Naive thymus-derived CD4-positive, alpha-beta T cell (primary cell): Measurements from ENCODE around the gene PPM1J. TPM values are rescaled to one million over a fixed set of nuclear protein-coding genes. Genes with fewer than 3 reads are reported as not detected.

ENCODE experiments used
- ATAC-seq: fragments of 150-1000 bp; cut with Tn5 transposase; 2 replicates; pipeline ENCODE4 v1.10.0; 2021; ENCODE audit warnings: mild to moderate bottlenecking, moderate library complexity
- CTCF ChIA-PET: fragments of 350-600 bp; sonication (Branson Sonifier 250); formaldehyde crosslinking; loops from one replicate; lab custom pipeline; 2021; ENCODE audit warnings: antibody characterized with exemption; lab: Charles Lee
- POLR2A ChIA-PET: fragments of 350-600 bp; sonication (Branson Sonifier 250); formaldehyde crosslinking; loops from one replicate; lab custom pipeline; 2021; ENCODE audit warnings: antibody characterized with exemption, inconsistent platforms; lab: Charles Lee
- DNase-seq, 9 donors: peaks; one replicate each; pipeline versions ENCODE4 v3.0.0 to v3.0.0-alpha.2; 2020 to 2022; ENCODE audit warnings: mixed read lengths in 1 of 9
- H3K27ac ChIP-seq: one replicate; pipeline ENCODE4 v1.7.0; 2013; ENCODE audit warnings: mild to moderate bottlenecking, low read depth, low read length, moderate library complexity
- H3K27me3 ChIP-seq, 2 donors: one replicate each; pipeline ENCODE4 v1.7.0; 2013; ENCODE audit warnings: low read length in 2 of 2, mild to moderate bottlenecking in 2 of 2, moderate library complexity in 2 of 2; ENCODE audit not compliant: control insufficient read depth in 2 of 2, insufficient read depth in 2 of 2
- H3K36me3 ChIP-seq, 3 experiments: 1 replicate in 2 of 3; 2 replicates in 1 of 3; pipeline ENCODE4 v1.7.0; 2013; ENCODE audit warnings: low read length in 3 of 3, mild to moderate bottlenecking in 3 of 3, moderate library complexity in 1 of 3; ENCODE audit not compliant: insufficient read depth in 3 of 3, control insufficient read depth in 2 of 3
- H3K4me1 ChIP-seq, 2 donors: one replicate each; pipeline ENCODE4 v1.7.0; 2013; ENCODE audit warnings: low read length in 2 of 2, mild to moderate bottlenecking in 2 of 2, moderate library complexity in 1 of 2; ENCODE audit not compliant: control insufficient read depth in 2 of 2, insufficient read depth in 2 of 2
- H3K4me3 ChIP-seq: 2 replicates; pipeline ENCODE4 v1.7.0; 2013; ENCODE audit warnings: mild to moderate bottlenecking, low read length
- H3K9me3 ChIP-seq, 3 experiments: 1 replicate in 2 of 3; 2 replicates in 1 of 3; pipeline ENCODE4 v1.7.0; 2013; ENCODE audit warnings: low read length in 3 of 3; ENCODE audit not compliant: control insufficient read depth in 2 of 3
- H3K27ac Mint-ChIP-seq, 9 donors: one replicate each; pipeline ENCODE4 v1.8.0; 2020 to 2022; ENCODE audit warnings: mixed read lengths in 9 of 9, mild to moderate bottlenecking in 8 of 9, moderate library complexity in 5 of 9, inconsistent platforms in 2 of 9
- H3K27me3 Mint-ChIP-seq, 5 donors: one replicate each; pipeline ENCODE4 v1.8.0; 2021 to 2022; ENCODE audit warnings: mixed read lengths in 5 of 5, mild to moderate bottlenecking in 1 of 5
- H3K36me3 Mint-ChIP-seq, 5 donors: one replicate each; pipeline ENCODE4 v1.8.0; 2020 to 2022; ENCODE audit warnings: mixed read lengths in 5 of 5, mild to moderate bottlenecking in 3 of 5, inconsistent platforms in 1 of 5
- H3K4me1 Mint-ChIP-seq, 7 donors: one replicate each; pipeline ENCODE4 v1.8.0; 2020 to 2022; ENCODE audit warnings: mixed read lengths in 7 of 7, mild to moderate bottlenecking in 3 of 7, inconsistent platforms in 1 of 7
- H3K4me3 Mint-ChIP-seq, 10 donors: one replicate each; pipeline ENCODE4 v1.8.0; 2020 to 2022; ENCODE audit warnings: mild to moderate bottlenecking in 10 of 10, mixed read lengths in 10 of 10, moderate library complexity in 6 of 10, inconsistent platforms in 2 of 10
- H3K9me3 Mint-ChIP-seq, 11 donors: one replicate each; pipeline ENCODE4 v1.8.0; 2020 to 2022; ENCODE audit warnings: mixed read lengths in 11 of 11, mild to moderate bottlenecking in 4 of 11, inconsistent platforms in 1 of 11, moderate library complexity in 1 of 11
- intact Hi-C, 2 donors: fragments of 100-400 bp; cut with micrococcal nuclease; formaldehyde crosslinking; loops; one replicate each; pipeline ENCODE4 v1.15.1; 2023
- polyA plus RNA-seq, 2 donors: library from polyadenylated mRNA; unstranded; fragments of 300-500 nt; fragmentation: Illumina TruSeq; gene quantifications; one replicate each; pipeline ENCODE4 v1.2.3, GENCODE V29; 2021
- total RNA-seq, 6 experiments: library from RNA in 5 of 6; stranded (reverse) in 5 of 6; gene quantifications; 1 replicate in 5 of 6; 2 replicates in 1 of 6; pipeline ENCODE4 v1.2.3 and lab custom pipeline; 2021 to 2026

PPM1J gene
- total and polyA plus RNA-seq, 7 experiments from 2014 or later: 0.46 to 1.6 (median 0.50) TPM; not detected in 4

GRCh38 chr1:112703706-112704105, 11.4 kb downstream of the PPM1J start:
- Histone ChIP-seq H3K4me3 (no peak overlapping the region), H3K36me3 (peaks cover 0 to 15% (median 0%) of the 10 kb centered on the region in 3 experiments), H3K9me3 (no peaks in the 10 kb centered on the region), H3K4me1 (peaks cover 28 to 41% of the 10 kb centered on the region in 2 donors), H3K27ac (no peak overlapping the region), H3K27me3 (no peaks in the 10 kb centered on the region)
- Mint-ChIP-seq H3K36me3 (peaks cover 0 to 24% (median 0%) of the 10 kb centered on the region in 5 donors), H3K27ac (peak overlapping the region in 5 of 9 donors; percentile 28 to 87 (median 71)), H3K4me3 (peak overlapping the region in 1 of 10 donors; percentile 90), H3K9me3 (peaks cover 0 to 3% (median 0%) of the 10 kb centered on the region in 11 donors), H3K27me3 (peaks cover 0 to 10% (median 0%) of the 10 kb centered on the region in 5 donors), H3K4me1 (peaks cover 39 to 80% (median 68%) of the 10 kb centered on the region in 7 donors)
- intact Hi-C loops: no loop called here
- no peak for ATAC-seq
- DNase-seq: no peak
- POLR2A ChIA-PET: interaction anchor here (1.5 to 1.7 kb wide), 2 partner anchors 29 to 84 kb away, joined by 3 to 10 read pairs; partner anchors contain the start of genes CAPZA1 and MOV10
- CTCF ChIA-PET: interaction anchor here (0.7 to 2.0 kb wide), 3 partner anchors 10 to 202 kb away, joined by 3 to 10 read pairs (median 8); partner anchors contain the start of gene PPM1J

- peak overlapping the region; percentile 45 to 90 (median 84) for H3K27ac Mint-ChIP-seq
- no peak for DNase-seq
- Histone ChIP-seq H3K27me3 (no peaks in the 10 kb centered on the region), H3K36me3 (peaks cover 0 to 26% (median 0%) of the 10 kb centered on the region in 3 experiments), H3K27ac (no peak overlapping the region), H3K4me3 (no peak overlapping the region), H3K4me1 (peaks cover 28 to 41% of the 10 kb centered on the region in 2 donors), H3K9me3 (no peaks in the 10 kb centered on the region)
- intact Hi-C loops: no loop called here
- POLR2A ChIA-PET: interaction anchor here (0.6 to 1.5 kb wide), 3 partner anchors 29 to 83 kb away, joined by 3 read pairs; partner anchors contain the start of genes CAPZA1 and ST7L
- H3K4me1 Mint-ChIP-seq: peaks cover 39 to 75% (median 64%) of the 10 kb centered on the region in 7 donors
- no peak for ATAC-seq
- CTCF ChIA-PET: interaction anchor here (1.9 kb wide), 1 partner anchor 28 kb away, joined by 5 read pairs; the partner anchor contains the start of gene MOV10
- H3K36me3 Mint-ChIP-seq: peaks cover 0 to 25% (median 0%) of the 10 kb centered on the region in 5 donors
- peak overlapping the region in 1 of 10 donors; percentile 7 for H3K4me3 Mint-ChIP-seq
- H3K9me3 Mint-ChIP-seq: peaks cover 0 to 3% (median 0%) of the 10 kb centered on the region in 11 donors
- peaks cover 0 to 2% (median 0%) of the 10 kb centered on the region in 5 donors for H3K27me3 Mint-ChIP-seq
These were observed 12.5 kb downstream of the PPM1J start for GRCh38 chr1:112702420-112703261.

- ChIA-PET CTCF (interaction anchor here (1.9 kb wide), 1 partner anchor 27 kb away, joined by 5 read pairs; the partner anchor contains the start of gene MOV10), POLR2A (interaction anchor here (0.6 to 0.7 kb wide), 2 partner anchors 28 to 83 kb away, joined by 3 read pairs; partner anchors contain the start of gene ST7L)
- H3K36me3 Mint-ChIP-seq: peaks cover 0 to 25% (median 0%) of the 10 kb centered on the region in 5 donors
- H3K4me1 Mint-ChIP-seq: peaks cover 39 to 72% (median 62%) of the 10 kb centered on the region in 7 donors
- H3K4me1 ChIP-seq: peaks cover 28 to 41% of the 10 kb centered on the region in 2 donors
- no peaks in the 10 kb centered on the region for H3K9me3 ChIP-seq
- H3K9me3 Mint-ChIP-seq: peaks cover 0 to 3% (median 0%) of the 10 kb centered on the region in 11 donors
- no peaks in the 10 kb centered on the region for H3K27me3 Mint-ChIP-seq
- peak overlapping the region; percentile 45 to 90 (median 82) for H3K27ac Mint-ChIP-seq
- no peak overlapping the region for H3K4me3 ChIP-seq
- DNase-seq (no peak), ATAC-seq (no peak)
- H3K27ac ChIP-seq: no peak overlapping the region
- H3K36me3 ChIP-seq: peaks cover 0 to 32% (median 0%) of the 10 kb centered on the region in 3 experiments
- no peaks in the 10 kb centered on the region for H3K27me3 ChIP-seq
- intact Hi-C loops: no loop called here
- peak overlapping the region in 5 of 10 donors; percentile 1 to 32 (median 9) for H3K4me3 Mint-ChIP-seq
These were observed 13.1 kb downstream of the PPM1J start for GRCh38 chr1:112702067-112702395.

- H3K36me3 ChIP-seq: peaks cover 0 to 38% (median 3%) of the 10 kb centered on the region in 3 experiments
- Mint-ChIP-seq H3K4me1 (peaks cover 39 to 76% (median 61%) of the 10 kb centered on the region in 7 donors), H3K27ac (peak overlapping the region; percentile 68 to 95 (median 87)), H3K9me3 (peaks cover 0 to 3% (median 0%) of the 10 kb centered on the region in 11 donors), H3K36me3 (peaks cover 0 to 25% (median 0%) of the 10 kb centered on the region in 5 donors), H3K4me3 (peak overlapping the region in 5 of 10 donors; percentile 1 to 76 (median 9)), H3K27me3 (no peaks in the 10 kb centered on the region)
- peaks cover 28 to 41% of the 10 kb centered on the region in 2 donors for H3K4me1 ChIP-seq
- intact Hi-C loops: no loop called here
- DNase-seq: no peak
- ATAC-seq: peak; percentile 4
- peak overlapping the region; percentile 59 for H3K27ac ChIP-seq
- H3K4me3 ChIP-seq: no peak overlapping the region
- POLR2A ChIA-PET: interaction anchor here (0.7 kb wide), 1 partner anchor 82 kb away, joined by 3 read pairs; the partner anchor contains the start of gene ST7L
- H3K9me3 ChIP-seq: no peaks in the 10 kb centered on the region
- CTCF ChIA-PET: interaction anchor here (1.9 kb wide), 1 partner anchor 27 kb away, joined by 5 read pairs; the partner anchor contains the start of gene MOV10
- no peaks in the 10 kb centered on the region for H3K27me3 ChIP-seq
These were observed 13.7 kb downstream of the PPM1J start for GRCh38 chr1:112701227-112702066.

- H3K36me3 ChIP-seq: peaks cover 0 to 46% (median 4%) of the 10 kb centered on the region in 3 experiments
- intact Hi-C loops: no loop called here
- H3K9me3 ChIP-seq: no peaks in the 10 kb centered on the region
- peak in 7 of 9 donors; percentile 36 to 75 (median 47) for DNase-seq
- peaks cover 0 to 25% (median 0%) of the 10 kb centered on the region in 5 donors for H3K36me3 Mint-ChIP-seq
- H3K4me3 ChIP-seq: no peak overlapping the region
- H3K4me1 ChIP-seq: peaks cover 22 to 34% of the 10 kb centered on the region in 2 donors
- H3K9me3 Mint-ChIP-seq: no peaks in the 10 kb centered on the region
- no peaks in the 10 kb centered on the region for H3K27me3 Mint-ChIP-seq
- ATAC-seq: peak; percentile 72
- peak overlapping the region in 2 of 10 donors; percentile 65 to 76 for H3K4me3 Mint-ChIP-seq
- H3K27me3 ChIP-seq: no peaks in the 10 kb centered on the region
- H3K27ac ChIP-seq: peak overlapping the region; percentile 59
- H3K27ac Mint-ChIP-seq: peak overlapping the region; percentile 68 to 95 (median 87)
- POLR2A ChIA-PET: interaction anchor here (0.9 to 1.0 kb wide), 2 partner anchors 11 to 28 kb away, joined by 3 read pairs; no protein-coding TSS in a partner anchor
- peaks cover 35 to 67% (median 52%) of the 10 kb centered on the region in 7 donors for H3K4me1 Mint-ChIP-seq
- CTCF ChIA-PET: interaction anchor here (0.8 to 1.9 kb wide), 5 partner anchors 8 to 26 kb away, joined by 3 to 5 read pairs (median 4); partner anchors contain the start of gene MOV10
These were observed 14.6 kb downstream of the PPM1J start for GRCh38 chr1:112700290-112701226.
